HG03342 (cell line): ENCODE measurements around the gene MYL9.

Experiments
- ATAC-seq: cut with Tn5 transposase; IDR thresholded peaks from one replicate; pipeline ENCODE4 v1.9.1; 2021; ENCODE audit warnings: mild to moderate bottlenecking, moderate library complexity; ENCODE audit not compliant: unreplicated experiment

MYL9 gene

GRCh38 chr20:36525620-36526365, 15.5 kb upstream of the MYL9 start:
- ATAC-seq = no peak

GRCh38 chr20:36526521-36527011, 14.8 kb upstream of the MYL9 start:
- ATAC-seq = no peak

- ATAC-seq = no peak
Observed at GRCh38 chr20:36527331-36528125, 13.8 kb upstream of the MYL9 start.

- no peak for ATAC-seq
Observed at GRCh38 chr20:36528176-36528874, 13.0 kb upstream of the MYL9 start.

GRCh38 chr20:36528875-36529417, 12.4 kb upstream of the MYL9 start:
- ATAC-seq = no peak

GRCh38 chr20:36532388-36532787, 8.9 kb upstream of the MYL9 start:
- no peak for ATAC-seq

GRCh38 chr20:36532822-36533221, 8.5 kb upstream of the MYL9 start:
- no peak for ATAC-seq

- no peak for ATAC-seq
Observed at GRCh38 chr20:36538026-36538722, 3.1 kb upstream of the MYL9 start.

- ATAC-seq = no peak
Observed at GRCh38 chr20:36540551-36541211, 638 bp upstream of the MYL9 start.

GRCh38 chr20:36541768-36542488, 609 bp downstream of the MYL9 start:
- ATAC-seq = no peak

- ATAC-seq = no peak
Observed at GRCh38 chr20:36542516-36543183, 1.3 kb downstream of the MYL9 start.

- no peak for ATAC-seq
Observed at GRCh38 chr20:36543184-36544133, 2.1 kb downstream of the MYL9 start.

GRCh38 chr20:36544134-36545018, 3.1 kb downstream of the MYL9 start:
- ATAC-seq = no peak

- ATAC-seq = no peak
Observed at GRCh38 chr20:36546111-36546736, 4.9 kb downstream of the MYL9 start.

- no peak for ATAC-seq
Observed at GRCh38 chr20:36547186-36548005, 6.1 kb downstream of the MYL9 start.

GRCh38 chr20:36548006-36548315, 6.6 kb downstream of the MYL9 start:
- no peak for ATAC-seq
